ENCODE results near the gene DLGAP3. TPM values are rescaled to one million over a fixed set of nuclear protein-coding genes. Genes with fewer than 3 reads are reported as not detected.

The DLGAP3 gene
- total RNA-seq, 1 experiment from 2014 or later = 0.27 TPM

GRCh38 chr1:34896612-34897011 is 32.8 kb downstream of the DLGAP3 start:
- ATAC-seq = no peak
- Histone ChIP-seq H3K9me2 (ENCODE audit: insufficient read depth) (no peaks in the 10 kb centered on the region), H3K79me2 (ENCODE audit: insufficient read depth, low read length) (no peaks in the 10 kb centered on the region), H4K20me1 (ENCODE audit: insufficient read depth) (no peaks in the 10 kb centered on the region), H3K27me3 (ENCODE audit: insufficient read depth, low read length) (peaks cover 15% of the 10 kb centered on the region), H3K9me3 (ENCODE audit: control insufficient read depth in 1 of 2, insufficient read depth in 1 of 2, low read depth in 1 of 2, low read length in 2 of 2) (peaks cover 4 to 8% of the 10 kb centered on the region in 2 experiments; a peak in 3 of 4 replicates), H3K27ac (ENCODE audit: low read depth, low read length) (no peak overlapping the region), H3K9ac (ENCODE audit: low read length) (no peak overlapping the region), H3K4me2 (ENCODE audit: low read length) (no peak overlapping the region), H2AFZ (ENCODE audit: low read depth, low read length, poor library complexity, severe bottlenecking) (no peak overlapping the region), H3K4me1 (ENCODE audit: control insufficient read depth in 1 of 2, insufficient read depth in 2 of 2, low read length in 2 of 2) (no peaks in the 10 kb centered on the region), H3K4me3 (replicated peaks in 1 of 2; ENCODE audit: low read depth in 1 of 2, low read length in 2 of 2) (no peak overlapping the region), H3K36me3 (ENCODE audit: control insufficient read depth in 1 of 2, insufficient read depth in 2 of 2, low read length in 2 of 2) (no peaks in the 10 kb centered on the region)
- TF ChIP-seq POLR2A (IDR thresholded peaks at IDR 0.05; ENCODE audit: borderline replicate concordance, extremely low read depth, insufficient read depth, insufficient read length) = no peak
- no peak for TF ChIP-seq CBX3 (IDR thresholded peaks at IDR 0.05; ENCODE audit: low read depth)
- TF ChIP-seq RAD21 (IDR thresholded peaks at IDR 0.05; ENCODE audit: low read depth) = peak; percentile 54
- no peak for TF ChIP-seq POLR2AphosphoS5 (IDR thresholded peaks at IDR 0.05; ENCODE audit: low read depth, low read length)
- TF ChIP-seq, protein P1, sequence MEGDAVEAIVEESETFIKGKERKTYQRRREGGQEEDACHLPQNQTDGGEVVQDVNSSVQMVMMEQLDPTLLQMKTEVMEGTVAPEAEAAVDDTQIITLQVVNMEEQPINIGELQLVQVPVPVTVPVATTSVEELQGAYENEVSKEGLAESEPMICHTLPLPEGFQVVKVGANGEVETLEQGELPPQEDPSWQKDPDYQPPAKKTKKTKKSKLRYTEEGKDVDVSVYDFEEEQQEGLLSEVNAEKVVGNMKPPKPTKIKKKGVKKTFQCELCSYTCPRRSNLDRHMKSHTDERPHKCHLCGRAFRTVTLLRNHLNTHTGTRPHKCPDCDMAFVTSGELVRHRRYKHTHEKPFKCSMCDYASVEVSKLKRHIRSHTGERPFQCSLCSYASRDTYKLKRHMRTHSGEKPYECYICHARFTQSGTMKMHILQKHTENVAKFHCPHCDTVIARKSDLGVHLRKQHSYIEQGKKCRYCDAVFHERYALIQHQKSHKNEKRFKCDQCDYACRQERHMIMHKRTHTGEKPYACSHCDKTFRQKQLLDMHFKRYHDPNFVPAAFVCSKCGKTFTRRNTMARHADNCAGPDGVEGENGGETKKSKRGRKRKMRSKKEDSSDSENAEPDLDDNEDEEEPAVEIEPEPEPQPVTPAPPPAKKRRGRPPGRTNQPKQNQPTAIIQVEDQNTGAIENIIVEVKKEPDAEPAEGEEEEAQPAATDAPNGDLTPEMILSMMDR (IDR thresholded peaks at IDR 0.05 in 2 of 3, conservative IDR thresholded peaks at IDR 0.05 in 1 of 3; ENCODE audit: borderline replicate concordance in 1 of 3, insufficient read depth in 1 of 3, low read depth in 2 of 3, low read length in 2 of 3) = peak in 1 of 3 experiments; percentile 17; a peak in 2 of 6 replicates
- intact Hi-C loops (cut with micrococcal nuclease) = no loop called here
- DNase-seq (ENCODE audit: low read depth, low spot score) = no peak
- BruUV-seq (replicated peaks) = no TSS peak
- ChIA-PET RAD21 (ENCODE audit: low non-redundant PET in 1 of 2, low total read pairs in 2 of 2, uncharacterized antibody in 2 of 2, unreplicated experiment in 2 of 2) (no interaction called here), CTCF (no interaction called here), POLR2A (no interaction called here)

DNA sequence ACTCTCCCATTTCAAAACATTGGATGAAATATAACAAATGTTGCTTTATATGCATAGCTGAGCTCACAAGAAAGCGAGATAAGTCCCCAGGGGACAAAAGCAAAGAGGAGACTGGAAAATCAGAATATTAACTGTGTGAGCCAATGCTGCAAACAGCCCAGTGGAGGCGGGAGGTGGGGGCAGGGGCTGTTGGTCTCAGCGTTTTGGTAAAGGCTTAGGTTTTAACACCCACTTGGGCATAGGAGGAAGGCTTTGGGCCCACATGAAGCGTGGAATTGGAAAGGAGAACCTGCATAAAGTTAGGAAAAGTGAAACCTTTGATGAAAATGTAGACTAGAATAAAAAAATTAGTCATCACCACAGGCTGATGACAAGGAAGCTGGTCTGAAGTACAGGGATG is 39.7 kb downstream of the DLGAP3 start:
- Histone ChIP-seq H2AFZ (ENCODE audit: low read depth, low read length, poor library complexity, severe bottlenecking) (no peak overlapping the region), H3K9me2 (ENCODE audit: insufficient read depth) (no peaks in the 10 kb centered on the region), H3K9me3 (ENCODE audit: control insufficient read depth in 1 of 2, insufficient read depth in 1 of 2, low read depth in 1 of 2, low read length in 2 of 2) (peaks cover 4 to 8% of the 10 kb centered on the region in 2 experiments; a peak in 3 of 4 replicates), H3K27ac (ENCODE audit: low read depth, low read length) (no peak overlapping the region), H3K79me2 (ENCODE audit: insufficient read depth, low read length) (no peaks in the 10 kb centered on the region), H3K4me1 (ENCODE audit: control insufficient read depth in 1 of 2, insufficient read depth in 2 of 2, low read length in 2 of 2) (peaks cover 0 to 5% of the 10 kb centered on the region in 2 experiments; a peak in 1 of 4 replicates), H4K20me1 (ENCODE audit: insufficient read depth) (no peaks in the 10 kb centered on the region), H3K36me3 (ENCODE audit: control insufficient read depth in 1 of 2, insufficient read depth in 2 of 2, low read length in 2 of 2) (no peaks in the 10 kb centered on the region), H3K4me3 (replicated peaks in 1 of 2; ENCODE audit: low read depth in 1 of 2, low read length in 2 of 2) (no peak overlapping the region), H3K9ac (ENCODE audit: low read length) (no peak overlapping the region), H3K27me3 (ENCODE audit: insufficient read depth, low read length) (no peaks in the 10 kb centered on the region), H3K4me2 (ENCODE audit: low read length) (no peak overlapping the region)
- no peak for TF ChIP-seq CEBPB (IDR thresholded peaks at IDR 0.05; ENCODE audit: low read depth)
- no peak for TF ChIP-seq EGR1 (IDR thresholded peaks at IDR 0.05; ENCODE audit: low read depth)
- TF ChIP-seq, protein P2, sequence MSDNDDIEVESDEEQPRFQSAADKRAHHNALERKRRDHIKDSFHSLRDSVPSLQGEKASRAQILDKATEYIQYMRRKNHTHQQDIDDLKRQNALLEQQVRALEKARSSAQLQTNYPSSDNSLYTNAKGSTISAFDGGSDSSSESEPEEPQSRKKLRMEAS (IDR thresholded peaks at IDR 0.05) = no peak
- no peak for TF ChIP-seq ATF3 (IDR thresholded peaks at IDR 0.05)
- TF ChIP-seq EZH2 (IDR thresholded peaks at IDR 0.05) = no peak
- TF ChIP-seq ZNF274 (IDR thresholded peaks at IDR 0.05; ENCODE audit: low read depth, low read length) = no peak
- TF ChIP-seq RAD21 (IDR thresholded peaks at IDR 0.05; ENCODE audit: low read depth) = no peak
- no peak for TF ChIP-seq POLR2A (IDR thresholded peaks at IDR 0.05; ENCODE audit: borderline replicate concordance, extremely low read depth, insufficient read depth, insufficient read length)
- TF ChIP-seq ZBTB33 (IDR thresholded peaks at IDR 0.05; ENCODE audit: extremely low read depth, insufficient replicate concordance, low read length) = no peak
- no peak for TF ChIP-seq FOSL1 (IDR thresholded peaks at IDR 0.05; ENCODE audit: low read depth)
- TF ChIP-seq CBX3 (IDR thresholded peaks at IDR 0.05; ENCODE audit: low read depth) = no peak
- no peak for DNase-seq (ENCODE audit: low read depth, low spot score)
- RAD21 ChIA-PET (ENCODE audit: low non-redundant PET in 1 of 2, low total read pairs in 2 of 2, uncharacterized antibody in 2 of 2, unreplicated experiment in 2 of 2) = no interaction called here
- intact Hi-C loops (cut with micrococcal nuclease) = no loop called here
- no peak for ATAC-seq
- no TSS peak for BruUV-seq (replicated peaks)
- CTCF ChIA-PET = no interaction called here
- POLR2A ChIA-PET = no interaction called here

Data from HCT116 (cell line).